H1 (cell line): Measurements from ENCODE around the gene CES4A. TPM values are rescaled to one million over a fixed set of nuclear protein-coding genes. Genes with fewer than 3 reads are reported as not detected.
"Not testable (repeated sequence)": the region's sequence is repeated elsewhere in the genome, so short reads cannot be mapped to it uniquely, and the experiment has no call there.

Experiments used
- CTCF ChIA-PET: fragments of 300-600 bp; sonication (Branson Sonifier 250); formaldehyde crosslinking; loops from one replicate; lab custom pipeline; 2021; ENCODE audit not compliant: partially characterized antibody; lab: Charles Lee
- POLR2A ChIA-PET: fragments of 300-600 bp; sonication (Branson Sonifier 250); formaldehyde crosslinking; loops from one replicate; lab custom pipeline; 2021; ENCODE audit warnings: inconsistent platforms; ENCODE audit not compliant: partially characterized antibody; lab: Charles Lee
- DNase-seq, 2 experiments: peaks; one replicate each; pipeline versions ENCODE4 v3.0.0 to v3.0.0-alpha.2; 2010 to 2022; ENCODE audit warnings: low spot score in 2 of 2, low read depth in 1 of 2, mixed read lengths in 1 of 2
- FAIRE-seq: peaks from 2 replicates; lab custom pipeline; 2011; peaks lifted over from hg19 to GRCh38; lab: Jason Lieb, UNC
- H2AFZ ChIP-seq: 2 replicates; pipeline ENCODE4 v1.8.1; 2012; ENCODE audit warnings: low read length, inconsistent platforms
- H2AK5ac ChIP-seq: 2 replicates; pipeline ENCODE4 v1.6.1; 2013; ENCODE audit warnings: low read depth, low read length
- H2BK120ac ChIP-seq: replicated peaks from 2 replicates; pipeline ENCODE3; 2013; ENCODE audit warnings: low read depth, low read length, inconsistent platforms
- H2BK12ac ChIP-seq: 2 replicates; pipeline ENCODE4 v1.6.1; 2013; ENCODE audit warnings: low read depth, low read length
- H2BK15ac ChIP-seq: 2 replicates; pipeline ENCODE4 v1.6.1; 2013; ENCODE audit warnings: low read length
- H2BK20ac ChIP-seq: 2 replicates; pipeline ENCODE4 v1.6.1; 2013; ENCODE audit warnings: low read length
- H2BK5ac ChIP-seq: 2 replicates; pipeline ENCODE4 v1.6.1; 2013; ENCODE audit warnings: low read depth, low read length
- H3K14ac ChIP-seq: 2 replicates; pipeline ENCODE4 v1.6.1; 2013; ENCODE audit warnings: inconsistent platforms; ENCODE audit not compliant: insufficient read length
- H3K18ac ChIP-seq: 2 replicates; pipeline ENCODE4 v1.6.1; 2013; ENCODE audit warnings: low read length; ENCODE audit errors: extremely low read depth
- H3K23ac ChIP-seq: 2 replicates; pipeline ENCODE4 v1.6.1; 2013; ENCODE audit warnings: inconsistent platforms; ENCODE audit not compliant: insufficient read length
- H3K23me2 ChIP-seq: 2 replicates; pipeline ENCODE4 v1.6.1; 2013; ENCODE audit warnings: low read depth, low read length
- H3K27ac ChIP-seq: 2 replicates; pipeline ENCODE4 v1.6.1; 2011; ENCODE audit warnings: low read depth, low read length, inconsistent platforms
- H3K27me3 ChIP-seq, 4 experiments: replicated peaks in 1 of 4; 1 replicate in 1 of 4; 2 replicates in 3 of 4; pipeline versions ENCODE4 v1.6.1 to v1.8.1; 2011 to 2013; ENCODE audit warnings: low read length in 3 of 4, mild to moderate bottlenecking in 3 of 4, inconsistent platforms in 2 of 4, mixed read lengths in 2 of 4, moderate library complexity in 1 of 4; ENCODE audit not compliant: control insufficient read depth in 3 of 4, insufficient read depth in 3 of 4; ENCODE audit errors: extremely low read depth in 1 of 4
- H3K36me3 ChIP-seq, 4 experiments: 2 replicates each; pipeline versions ENCODE4 v1.6.1 to v1.8.1; 2011 to 2013; ENCODE audit warnings: mild to moderate bottlenecking in 4 of 4, low read length in 3 of 4, moderate library complexity in 2 of 4, control low read depth in 1 of 4, inconsistent platforms in 1 of 4; ENCODE audit not compliant: insufficient read depth in 4 of 4, control insufficient read depth in 2 of 4
- H3K4ac ChIP-seq: replicated peaks from 2 replicates; pipeline ENCODE3; 2013; ENCODE audit warnings: low read length, low read depth, mixed read lengths, inconsistent platforms; ENCODE audit not compliant: insufficient read length
- H3K4me1 ChIP-seq, 4 experiments: replicated peaks in 1 of 4; 1 replicate in 1 of 4; 2 replicates in 3 of 4; pipeline versions ENCODE4 v1.6.1 to v1.8.1; 2011 to 2013; ENCODE audit warnings: low read length in 3 of 4, inconsistent platforms in 2 of 4, mixed read lengths in 1 of 4; ENCODE audit not compliant: insufficient read depth in 4 of 4, control insufficient read depth in 3 of 4
- H3K4me2 ChIP-seq, 2 experiments: 2 replicates each; pipeline versions ENCODE4 v1.6.1 to v1.8.1; 2011 to 2013; ENCODE audit warnings: low read depth in 2 of 2, low read length in 2 of 2, control low read depth in 1 of 2, inconsistent platforms in 1 of 2, mild to moderate bottlenecking in 1 of 2; ENCODE audit not compliant: insufficient read depth in 1 of 2
- H3K4me3 ChIP-seq, 4 experiments: fragments of 200-600, 300-600 bp in 1 of 4; sonication (generic), shearing (Covaris generic), sonication (Bioruptor Twin) in 1 of 4; 2 replicates each; pipeline versions ENCODE4 v1.5.1 to v1.8.1; 2011 to 2016; ENCODE audit warnings: low read length in 4 of 4, low read depth in 3 of 4, control low read depth in 2 of 4, inconsistent platforms in 2 of 4, mild to moderate bottlenecking in 2 of 4, mixed read lengths in 1 of 4, moderate library complexity in 1 of 4; ENCODE audit not compliant: insufficient read depth in 2 of 4; ENCODE audit errors: extremely low read depth in 1 of 4
- H3K56ac ChIP-seq: replicated peaks from 2 replicates; pipeline ENCODE3; 2013; ENCODE audit warnings: low read depth, mild to moderate bottlenecking, mixed read lengths, low read length, inconsistent platforms; ENCODE audit not compliant: insufficient read length
- H3K79me1 ChIP-seq: 2 replicates; pipeline ENCODE4 v1.6.1; 2013; ENCODE audit warnings: low read depth, low read length, control low read depth
- H3K79me2 ChIP-seq, 2 experiments: 2 replicates each; pipeline versions ENCODE4 v1.6.1 to v1.8.1; 2012 to 2013; ENCODE audit warnings: low read length in 2 of 2, mild to moderate bottlenecking in 2 of 2, inconsistent platforms in 1 of 2; ENCODE audit not compliant: insufficient read depth in 2 of 2, control insufficient read depth in 1 of 2
- H3K9ac ChIP-seq, 4 experiments: replicated peaks in 1 of 4; 1 replicate in 1 of 4; 2 replicates in 3 of 4; pipeline versions ENCODE4 v1.6.1 to v1.8.1; 2011 to 2013; ENCODE audit warnings: low read depth in 3 of 4, low read length in 3 of 4, control low read depth in 2 of 4, mild to moderate bottlenecking in 2 of 4, moderate library complexity in 2 of 4, inconsistent platforms in 1 of 4; ENCODE audit errors: extremely low read depth in 1 of 4
- H3K9me3 ChIP-seq, 2 experiments: 2 replicates each; pipeline versions ENCODE4 v1.6.1 to v1.8.1; 2012 to 2013; ENCODE audit warnings: mild to moderate bottlenecking in 2 of 2, moderate library complexity in 2 of 2, control low read depth in 1 of 2, inconsistent platforms in 1 of 2, low read depth in 1 of 2, low read length in 1 of 2, mixed read lengths in 1 of 2; ENCODE audit not compliant: insufficient read depth in 2 of 2
- H4K20me1 ChIP-seq, 2 experiments: replicated peaks in 1 of 2; 2 replicates each; pipeline versions ENCODE3 to v1.8.1; 2011 to 2013; ENCODE audit warnings: inconsistent platforms in 2 of 2, low read length in 2 of 2, mild to moderate bottlenecking in 1 of 2; ENCODE audit not compliant: insufficient read depth in 2 of 2, control insufficient read depth in 1 of 2
- H4K5ac ChIP-seq: 2 replicates; pipeline ENCODE4 v1.6.1; 2013; ENCODE audit warnings: low read length, low read depth, mixed read lengths, inconsistent platforms; ENCODE audit not compliant: insufficient read length
- H4K8ac ChIP-seq: 2 replicates; pipeline ENCODE4 v1.8.0; 2013; ENCODE audit warnings: mild to moderate bottlenecking, moderate library complexity, low read length, inconsistent platforms; ENCODE audit not compliant: insufficient read depth; ENCODE audit errors: extremely low read depth
- H4K91ac ChIP-seq: replicated peaks from 2 replicates; pipeline ENCODE3; 2013; ENCODE audit warnings: low read length, mixed read lengths, inconsistent platforms; ENCODE audit not compliant: insufficient read length
- WGBS, 2 experiments: shearing (Covaris generic) in 1 of 2; methylation state at CpG; one replicate each; pipeline versions ENCODE4 v1.1.6 to v1.1.7; 2013 to 2015; ENCODE audit warnings: low lambda C conversion rate in 2 of 2, mixed read lengths in 2 of 2, inconsistent platforms in 1 of 2, low coverage in 1 of 2, missing lambda C conversion rate in 1 of 2; ENCODE audit not compliant: insufficient replicate concordance in 2 of 2, insufficient coverage in 1 of 2, insufficient read length in 1 of 2; ENCODE audit errors: extremely low coverage in 1 of 2, missing lambda C conversion rate in 1 of 2; 5-methylcytosine and 5-hydroxymethylcytosine counted together
- polyA plus RNA-seq, 7 experiments: library from polyadenylated mRNA; depleted of rRNA in 3 of 7; stranded (reverse) in 5 of 7; unstranded in 2 of 7; fragments of >200 nt in 5 of 7; fragments of 200-250 nt in 2 of 7; gene quantifications; 1 replicate in 5 of 7; 2 replicates in 1 of 7; 4 replicates in 1 of 7; pipeline versions ENCODE4 v1.2.1 to v1.2.3, GENCODE V29; 2011 to 2013; ENCODE audit warnings: missing spikeins in 2 of 7, mixed read lengths in 2 of 7
- total RNA-seq: library from RNA; stranded (reverse); fragmentation: NEBNext Ultra II Directional; extraction: Animal tissue kit (Norgen Biotek cat#: 25700); gene quantifications from 2 replicates; pipeline ENCODE4 v1.2.1, GENCODE V29; 2021

The CES4A gene
- total and polyA plus RNA-seq, 2 of the 8 experiments (the other 6 are each of a cell fraction or from before 2014, with no cell fraction given) = 0.93 to 1.5 TPM

GRCh38 chr16:66944971-66945370, 43.4 kb upstream of the CES4A start:
- H3K79me2 ChIP-seq, H3K56ac ChIP-seq, H4K91ac ChIP-seq, H2AK5ac ChIP-seq, H2BK15ac ChIP-seq, FAIRE-seq, H2BK12ac ChIP-seq, H3K4me3 ChIP-seq, H4K8ac ChIP-seq, H2BK120ac ChIP-seq, H4K20me1 ChIP-seq, H3K79me1 ChIP-seq, H3K4ac ChIP-seq, H2BK5ac ChIP-seq, H3K9ac ChIP-seq, H3K27ac ChIP-seq, H3K23ac ChIP-seq, H3K18ac ChIP-seq, H3K4me1 ChIP-seq, H3K9me3 ChIP-seq, H4K5ac ChIP-seq, H3K4me2 ChIP-seq, H3K14ac ChIP-seq, H2BK20ac ChIP-seq, H2AFZ ChIP-seq, DNase-seq, H3K23me2 ChIP-seq: not testable (repeated sequence)
- H3K27me3 ChIP-seq = peaks cover 10 to 28% (median 27%) of the 10 kb centered on the region in 4 experiments
- peaks cover 5 to 18% (median 15%) of the 10 kb centered on the region in 4 experiments; a peak in 7 of 8 replicates for H3K36me3 ChIP-seq
- WGBS, 2 experiments = 87% methylated on average over 9 of the region's 9 CpGs; no CpG with 5 or more reads in 1 of the 2 experiments
- ChIA-PET CTCF (interaction anchor here (1.0 to 4.7 kb wide), 7 partner anchors 9 to 53 kb away, joined by 3 to 18 read pairs (median 4); partner anchors contain the start of gene CES3), POLR2A (interaction anchor here (0.9 kb wide), 1 partner anchor 285 kb away, joined by 3 read pairs; no protein-coding TSS in a partner anchor)
